Adrenal gland (tissue), 5 donors: ENCODE results near the gene PAX6.

Experiments
- CTCF ChIP-seq, 6 experiments: fragments of 450-650 bp in 4 of 6; fragments of 200-600 bp in 2 of 6; sonication (generic) in 1 of 6; IDR thresholded peaks; 1 replicate in 5 of 6; 2 replicates in 1 of 6; pipeline versions ENCODE4 v1.5.1 to v1.8.0; 2016 to 2021; ENCODE audit warnings: antibody characterized with exemption in 6 of 6, mild to moderate bottlenecking in 2 of 6, moderate library complexity in 1 of 6
- POLR2A ChIP-seq, 2 donors: fragments of 450-650 bp; IDR thresholded peaks; one replicate each; pipeline ENCODE4 v1.6.1; 2017; ENCODE audit warnings: antibody characterized with exemption in 2 of 2, mild to moderate bottlenecking in 2 of 2, moderate library complexity in 1 of 2
- donor health status: DM: no; HTN: no; CAD: no.

- no peak for TF ChIP-seq CTCF (IDR thresholded peaks at IDR 0.05)
- no peak for TF ChIP-seq POLR2A (IDR thresholded peaks at IDR 0.05)
Measured at GRCh38 chr11:31795706-31796498, 15.2 kb downstream of the PAX6 start.
